ENCODE results near the gene MAD1L1. TPM values are rescaled to one million over a fixed set of nuclear protein-coding genes. Genes with fewer than 3 reads are reported as not detected.

The MAD1L1 gene
- total and polyA plus RNA-seq, 2 of the 13 experiments (the other 11 are each of a cell fraction or from before 2014, with no cell fraction given): 17.4 to 64.7 TPM

DNA sequence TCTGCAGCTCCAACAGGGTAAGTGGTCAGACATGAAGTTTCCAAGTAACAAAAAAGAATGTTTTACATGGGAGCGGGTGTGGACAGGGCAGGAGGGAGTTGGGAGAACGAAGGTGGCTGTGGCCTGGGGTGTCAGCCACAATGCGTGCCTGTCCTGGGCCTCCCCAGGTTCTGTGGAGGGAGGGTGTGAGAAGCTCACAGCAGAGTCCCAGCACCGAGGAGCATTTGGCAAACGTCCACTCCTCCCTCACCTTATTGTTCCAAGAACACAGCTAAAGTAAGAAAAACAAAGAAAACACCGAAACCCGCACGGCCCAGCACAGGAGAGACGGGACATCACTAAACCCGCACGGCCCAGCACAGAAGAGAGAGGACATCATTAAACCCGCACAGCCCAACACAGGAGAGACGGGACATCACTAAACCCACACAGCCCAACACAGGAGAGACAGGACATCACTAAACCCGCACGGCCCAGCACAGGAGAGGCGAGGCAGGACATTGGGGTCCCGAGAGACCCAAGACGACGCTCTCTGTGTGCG lies 226.4 kb downstream of the MAD1L1 start (continued):
- TF ChIP-seq, protein P1, sequence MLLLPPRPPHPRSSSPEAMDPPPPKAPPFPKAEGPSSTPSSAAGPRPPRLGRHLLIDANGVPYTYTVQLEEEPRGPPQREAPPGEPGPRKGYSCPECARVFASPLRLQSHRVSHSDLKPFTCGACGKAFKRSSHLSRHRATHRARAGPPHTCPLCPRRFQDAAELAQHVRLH (CRISPR knock-in tag; IDR thresholded peaks at IDR 0.05; ENCODE audit: borderline replicate concordance, low read depth): no peak

DNA sequence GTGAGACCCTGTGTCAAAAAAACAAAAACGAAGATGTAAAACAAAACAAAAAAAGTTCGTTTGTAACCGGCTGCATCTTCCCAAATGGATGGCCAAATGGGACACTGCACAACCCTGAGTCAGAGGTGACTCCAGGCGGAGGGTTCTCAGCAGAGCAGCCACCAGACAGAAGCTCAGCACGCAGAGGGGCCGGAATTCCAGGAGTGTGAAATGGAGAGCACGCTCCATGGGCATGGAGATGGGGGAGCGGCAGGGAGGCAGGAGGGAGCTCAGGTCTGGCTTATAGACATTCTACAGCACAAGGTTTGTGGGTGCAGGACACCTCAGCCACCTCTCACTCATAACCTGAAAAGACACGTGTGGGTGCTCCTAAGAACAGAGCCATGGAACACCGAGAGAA lies 227.0 kb downstream of the MAD1L1 start:
- no peak for DNase-seq (ENCODE audit: low spot score)
- no peaks in the 10 kb centered on the region for H3K79me2 ChIP-seq (ENCODE audit: insufficient read depth, low read length)
- 95% methylated on average over 10 of the region's 10 CpGs for WGBS (ENCODE audit: low lambda C conversion rate)
- H3K9ac ChIP-seq (ENCODE audit: insufficient read depth, low read depth, low read length): no peak overlapping the region
- ChIA-PET POLR2A (no interaction called here), CTCF (ENCODE audit: low intra/inter-chr PET ratio, low total read pairs) (no interaction called here)
- H3K27ac ChIP-seq (ENCODE audit: extremely low read length, insufficient read depth, low read length): no peak overlapping the region
- no peaks in the 10 kb centered on the region for H4K20me1 ChIP-seq (ENCODE audit: insufficient read depth, low read length)
- ATAC-seq: no peak
- H3K36me3 ChIP-seq (replicated peaks in 1 of 2; ENCODE audit: control insufficient read depth in 1 of 2, insufficient read depth in 2 of 2, low read length in 2 of 2): peaks cover 1 to 8% of the 10 kb centered on the region in 2 experiments; a peak in 3 of 5 replicates
- no peak overlapping the region for H3K4me3 ChIP-seq (replicated peaks in 1 of 3; ENCODE audit: insufficient read depth in 1 of 3, low read depth in 2 of 3, low read length in 3 of 3)
- H3K9me3 ChIP-seq (ENCODE audit: low read length): no peaks in the 10 kb centered on the region
- H3K4me2 ChIP-seq (ENCODE audit: low read depth, low read length): no peak overlapping the region
- intact Hi-C loops (cut with micrococcal nuclease; ENCODE audit: unreplicated experiment): no loop called here
- BruUV-seq (replicated peaks): no TSS peak
- no peaks in the 10 kb centered on the region for H3K27me3 ChIP-seq (ENCODE audit: control insufficient read depth in 1 of 2, insufficient read depth in 2 of 2, low read length in 2 of 2)
- H2AFZ ChIP-seq (ENCODE audit: low read length): no peak overlapping the region
- 0 out of 2 replicates have a peak, but pooled peaks cover 5% of the 10 kb centered on the region for H3K4me1 ChIP-seq (ENCODE audit: insufficient read depth, low read length)
- FAIRE-seq: no peak
- in situ Hi-C loops (cut with HindIII; ENCODE audit: extremely low pct_ligation_motif_present, low pct_unique_long_range_greater_than_20kb): no loop called here
- TF ChIP-seq ZNF556 (CRISPR knock-in tag; IDR thresholded peaks at IDR 0.05; ENCODE audit: borderline replicate concordance) (no peak), AGO1 (IDR thresholded peaks at IDR 0.05; ENCODE audit: low read depth, low read length, poor library complexity, severe bottlenecking) (no peak), ISX (CRISPR knock-in tag; conservative IDR thresholded peaks at IDR 0.05) (no peak), CREB1 (IDR thresholded peaks at IDR 0.05) (no peak), CREB1 (CRISPR knock-in tag; IDR thresholded peaks at IDR 0.05) (no peak), ZFP37 (CRISPR knock-in tag; IDR thresholded peaks at IDR 0.05; ENCODE audit: borderline replicate concordance) (no peak), ZNF17 (CRISPR knock-in tag; IDR thresholded peaks at IDR 0.05) (no peak), ZNF3 (CRISPR knock-in tag; IDR thresholded peaks at IDR 0.05) (no peak), FOXP1 (IDR thresholded peaks at IDR 0.05) (no peak), FOXP1 (CRISPR knock-in tag; IDR thresholded peaks at IDR 0.05) (no peak), TP53 (CRISPR knock-in tag; conservative IDR thresholded peaks at IDR 0.05) (no peak), RNF2 (conservative IDR thresholded peaks at IDR 0.05; ENCODE audit: low read depth) (no peak), KDM6A (CRISPR knock-in tag; IDR thresholded peaks at IDR 0.05; ENCODE audit: low read depth) (no peak), NKX3-1 (CRISPR knock-in tag; IDR thresholded peaks at IDR 0.05) (no peak), ZNF335 (CRISPR knock-in tag; IDR thresholded peaks at IDR 0.05) (no peak), HNRNPK (IDR thresholded peaks at IDR 0.05; ENCODE audit: low read depth, low read length, poor library complexity, severe bottlenecking) (no peak), SCMH1 (CRISPR knock-in tag; IDR thresholded peaks at IDR 0.05; ENCODE audit: borderline replicate concordance) (no peak)
- TF ChIP-seq, protein P2, sequence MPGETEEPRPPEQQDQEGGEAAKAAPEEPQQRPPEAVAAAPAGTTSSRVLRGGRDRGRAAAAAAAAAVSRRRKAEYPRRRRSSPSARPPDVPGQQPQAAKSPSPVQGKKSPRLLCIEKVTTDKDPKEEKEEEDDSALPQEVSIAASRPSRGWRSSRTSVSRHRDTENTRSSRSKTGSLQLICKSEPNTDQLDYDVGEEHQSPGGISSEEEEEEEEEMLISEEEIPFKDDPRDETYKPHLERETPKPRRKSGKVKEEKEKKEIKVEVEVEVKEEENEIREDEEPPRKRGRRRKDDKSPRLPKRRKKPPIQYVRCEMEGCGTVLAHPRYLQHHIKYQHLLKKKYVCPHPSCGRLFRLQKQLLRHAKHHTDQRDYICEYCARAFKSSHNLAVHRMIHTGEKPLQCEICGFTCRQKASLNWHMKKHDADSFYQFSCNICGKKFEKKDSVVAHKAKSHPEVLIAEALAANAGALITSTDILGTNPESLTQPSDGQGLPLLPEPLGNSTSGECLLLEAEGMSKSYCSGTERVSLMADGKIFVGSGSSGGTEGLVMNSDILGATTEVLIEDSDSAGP (CRISPR knock-in tag; IDR thresholded peaks at IDR 0.05; ENCODE audit: borderline replicate concordance): no peak
- TF ChIP-seq, protein P3, sequence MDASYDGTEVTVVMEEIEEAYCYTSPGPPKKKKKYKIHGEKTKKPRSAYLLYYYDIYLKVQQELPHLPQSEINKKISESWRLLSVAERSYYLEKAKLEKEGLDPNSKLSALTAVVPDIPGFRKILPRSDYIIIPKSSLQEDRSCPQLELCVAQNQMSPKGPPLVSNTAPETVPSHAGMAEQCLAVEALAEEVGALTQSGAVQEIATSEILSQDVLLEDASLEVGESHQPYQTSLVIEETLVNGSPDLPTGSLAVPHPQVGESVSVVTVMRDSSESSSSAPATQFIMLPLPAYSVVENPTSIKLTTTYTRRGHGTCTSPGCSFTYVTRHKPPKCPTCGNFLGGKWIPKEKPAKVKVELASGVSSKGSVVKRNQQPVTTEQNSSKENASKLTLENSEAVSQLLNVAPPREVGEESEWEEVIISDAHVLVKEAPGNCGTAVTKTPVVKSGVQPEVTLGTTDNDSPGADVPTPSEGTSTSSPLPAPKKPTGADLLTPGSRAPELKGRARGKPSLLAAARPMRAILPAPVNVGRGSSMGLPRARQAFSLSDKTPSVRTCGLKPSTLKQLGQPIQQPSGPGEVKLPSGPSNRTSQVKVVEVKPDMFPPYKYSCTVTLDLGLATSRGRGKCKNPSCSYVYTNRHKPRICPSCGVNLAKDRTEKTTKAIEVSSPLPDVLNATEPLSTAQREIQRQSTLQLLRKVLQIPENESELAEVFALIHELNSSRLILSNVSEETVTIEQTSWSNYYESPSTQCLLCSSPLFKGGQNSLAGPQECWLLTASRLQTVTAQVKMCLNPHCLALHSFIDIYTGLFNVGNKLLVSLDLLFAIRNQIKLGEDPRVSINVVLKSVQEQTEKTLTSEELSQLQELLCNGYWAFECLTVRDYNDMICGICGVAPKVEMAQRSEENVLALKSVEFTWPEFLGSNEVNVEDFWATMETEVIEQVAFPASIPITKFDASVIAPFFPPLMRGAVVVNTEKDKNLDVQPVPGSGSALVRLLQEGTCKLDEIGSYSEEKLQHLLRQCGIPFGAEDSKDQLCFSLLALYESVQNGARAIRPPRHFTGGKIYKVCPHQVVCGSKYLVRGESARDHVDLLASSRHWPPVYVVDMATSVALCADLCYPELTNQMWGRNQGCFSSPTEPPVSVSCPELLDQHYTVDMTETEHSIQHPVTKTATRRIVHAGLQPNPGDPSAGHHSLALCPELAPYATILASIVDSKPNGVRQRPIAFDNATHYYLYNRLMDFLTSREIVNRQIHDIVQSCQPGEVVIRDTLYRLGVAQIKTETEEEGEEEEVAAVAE (CRISPR knock-in tag; IDR thresholded peaks at IDR 0.05; ENCODE audit: borderline replicate concordance): no peak

All from HepG2 (cell line).